Measurements from ENCODE around the gene CDKAL1. TPM values are rescaled to one million over a fixed set of nuclear protein-coding genes. Genes with fewer than 3 reads are reported as not detected.

CDKAL1 gene
- total and polyA plus RNA-seq, 2 donors (not counting 3 experiments of a cell fraction or from before 2014, with no cell fraction given): 6.1 to 20.5 TPM

GRCh38 chr6:20722455-20722854 is 188.2 kb downstream of the CDKAL1 start:
- no peak for FAIRE-seq
- intact Hi-C loops (cut with micrococcal nuclease): no loop called here
- dilution Hi-C loops (cut with MboI; ENCODE audit: extremely low pct_ligation_motif_present, low sequenced_read_pairs): no loop called here

More at GRCh38 chr6:20722455-20722854, 188.2 kb downstream of the CDKAL1 start:
- H3K9me3 ChIP-seq (replicated peaks; ENCODE audit: control insufficient read depth, insufficient read depth, low read length): no peaks in the 10 kb centered on the region
- H3K36me3 ChIP-seq (ENCODE audit: control insufficient read depth in 2 of 2, extremely low read depth in 1 of 2, insufficient read depth in 2 of 2, low read length in 2 of 2): no peaks in the 10 kb centered on the region
- DNase-seq (ENCODE audit: low read depth, low spot score): no peak
- H3K79me2 ChIP-seq (ENCODE audit: control insufficient read depth, insufficient read depth, low read length): no peaks in the 10 kb centered on the region
- H3K4me3 ChIP-seq (replicated peaks in 1 of 3; ENCODE audit: insufficient read depth in 1 of 3, low read depth in 1 of 3, low read length in 3 of 3): no peak overlapping the region
- H3K27ac ChIP-seq (ENCODE audit: insufficient read depth, low read depth, low read length): no peak overlapping the region
- no peaks in the 10 kb centered on the region for H3K27me3 ChIP-seq (ENCODE audit: control insufficient read depth in 2 of 2, insufficient read depth in 2 of 2, low read length in 2 of 2)
- no peak overlapping the region for H2AFZ ChIP-seq (ENCODE audit: low read depth, low read length)
- ChIA-PET POLR2A (no interaction called here), CTCF (no interaction called here)
- H3K4me1 ChIP-seq (ENCODE audit: control insufficient read depth, extremely low read depth, insufficient read depth, low read length): no peaks in the 10 kb centered on the region
- H3K9me1 ChIP-seq (replicated peaks; ENCODE audit: control insufficient read depth, extremely low read depth, insufficient read depth, low read length): no peaks in the 10 kb centered on the region
- BruUV-seq (replicated peaks): no TSS peak
- no peak overlapping the region for H3K4me2 ChIP-seq (ENCODE audit: insufficient read depth, low read length)
- TF ChIP-seq CTCF (IDR thresholded peaks at IDR 0.05; ENCODE audit: extremely low read depth in 1 of 2, insufficient read depth in 1 of 2, low read depth in 1 of 2, low read length in 2 of 2) (no peak), MYC (IDR thresholded peaks at IDR 0.05; ENCODE audit: low read depth, low read length) (no peak), MAX (IDR thresholded peaks at IDR 0.05; ENCODE audit: insufficient read depth, insufficient read length) (no peak), FOS (IDR thresholded peaks at IDR 0.05; ENCODE audit: borderline replicate concordance, insufficient read depth, low read length) (no peak), POLR2AphosphoS5 (IDR thresholded peaks at IDR 0.05; ENCODE audit: insufficient read depth, low read depth, low read length) (no peak), EZH2 (IDR thresholded peaks at IDR 0.05; ENCODE audit: borderline replicate concordance, low read depth, low read length, severe bottlenecking) (no peak), JUN (IDR thresholded peaks at IDR 0.05; ENCODE audit: borderline replicate concordance, insufficient read depth, insufficient read length, low read depth) (no peak), GATA2 (IDR thresholded peaks at IDR 0.05; ENCODE audit: insufficient read depth, insufficient read length, low read depth, low read length) (no peak), POLR2A (IDR thresholded peaks at IDR 0.05; ENCODE audit: low read depth, low read length) (no peak)
- no peak overlapping the region for H3K9ac ChIP-seq (replicated peaks; ENCODE audit: extremely low read depth, insufficient read depth, low read length)
- H4K20me1 ChIP-seq (replicated peaks; ENCODE audit: control insufficient read depth, extremely low read depth, insufficient read depth, low read length): no peaks in the 10 kb centered on the region
